Left ventricle myocardium superior (tissue), 1 donor: ENCODE measurements around the gene PCBP1. TPM values are rescaled to one million over a fixed set of nuclear protein-coding genes. Genes with fewer than 3 reads are reported as not detected.
"Not testable (repeated sequence)": the region's sequence is repeated elsewhere in the genome, so short reads cannot be mapped to it uniquely, and the experiment has no call there.

Source experiments
- ATAC-seq: fragments of 200-7000 bp; cut with Tn5 transposase; one replicate; pipeline ENCODE4 v1.9.1; 2020; ENCODE audit warnings: mild to moderate bottlenecking, moderate library complexity
- DNase-seq: peaks from one replicate; pipeline ENCODE4 v3.0.0-alpha.2; 2020
- intact Hi-C: fragments of 100-400 bp; cut with micrococcal nuclease; formaldehyde crosslinking; loops from one replicate; pipeline ENCODE4 v1.11.0; 2022
- total RNA-seq: library from RNA; stranded (reverse); fragmentation: NEBNext Ultra II Directional; extraction: Animal tissue kit (Norgen Biotek cat#: 25700); gene quantifications from one replicate; pipeline ENCODE4 v1.2.1, GENCODE V29; 2021
- donor health status: DM: no; HTN: yes; CAD: no; lungs with severe emphysema.

Gene PCBP1
- total RNA-seq, 1 donor from 2014 or later = 211 TPM

- peak; percentile 56 for DNase-seq
- intact Hi-C loops = no loop called here
- peak; percentile 76 for ATAC-seq
Measured at GRCh38 chr2:70115646-70116442, 28.6 kb downstream of the PCBP1 start.

GRCh38 chr2:70116936-70117552 is 29.8 kb downstream of the PCBP1 start:
- intact Hi-C loops = no loop called here
- DNase-seq = peak; percentile 2
- no peak for ATAC-seq

- ATAC-seq = no peak
- peak; percentile 12 for DNase-seq
- intact Hi-C loops = no loop called here
Measured at GRCh38 chr2:70118798-70119454, 31.6 kb downstream of the PCBP1 start.

- ATAC-seq = no peak
- intact Hi-C loops = no loop called here
- DNase-seq = no peak
Measured at GRCh38 chr2:70121627-70122372, 34.5 kb downstream of the PCBP1 start.

- intact Hi-C loops = no loop called here
Measured at GRCh38 chr2:70122470-70122869, 35.2 kb downstream of the PCBP1 start.

GRCh38 chr2:70123051-70123828 is 36.0 kb downstream of the PCBP1 start:
- DNase-seq (peak; percentile 63), ATAC-seq (peak; percentile 69)
- intact Hi-C loops = no loop called here

More at GRCh38 chr2:70122470-70122869, 35.2 kb downstream of the PCBP1 start:
- ATAC-seq = no peak
- no peak for DNase-seq

GRCh38 chr2:70123829-70124116 is 36.5 kb downstream of the PCBP1 start:
- DNase-seq = no peak
- no peak for ATAC-seq
- intact Hi-C loops = no loop called here

GRCh38 chr2:70124983-70125480 is 37.8 kb downstream of the PCBP1 start:
- DNase-seq (peak; percentile 81), ATAC-seq (peak; percentile 64)
- intact Hi-C loops = no loop called here

- ATAC-seq = no peak
- DNase-seq = no peak
- intact Hi-C loops = no loop called here
Measured at GRCh38 chr2:70125498-70125898, 38.2 kb downstream of the PCBP1 start.

- intact Hi-C loops = no loop called here
- DNase-seq (no peak), ATAC-seq (no peak)
Measured at GRCh38 chr2:70126413-70126812, 39.1 kb downstream of the PCBP1 start.

GRCh38 chr2:70128005-70128404 is 40.7 kb downstream of the PCBP1 start:
- no peak for ATAC-seq
- intact Hi-C loops = no loop called here

GRCh38 chr2:70131344-70132143 is 44.3 kb downstream of the PCBP1 start:
- DNase-seq, ATAC-seq, intact Hi-C loops: not testable (repeated sequence)

More at GRCh38 chr2:70128005-70128404, 40.7 kb downstream of the PCBP1 start:
- no peak for DNase-seq

- peak; percentile 80 for ATAC-seq
- peak; percentile 71 for DNase-seq
- intact Hi-C loops = no loop called here
Measured at GRCh38 chr2:70132244-70133126, 45.2 kb downstream of the PCBP1 start.

GRCh38 chr2:70133127-70133452 is 45.8 kb downstream of the PCBP1 start:
- intact Hi-C loops = no loop called here
- no peak for ATAC-seq
- no peak for DNase-seq

- DNase-seq = no peak
- no peak for ATAC-seq
- intact Hi-C loops = no loop called here
Measured at GRCh38 chr2:70133491-70134322, 46.4 kb downstream of the PCBP1 start.

- intact Hi-C loops, ATAC-seq, DNase-seq: not testable (repeated sequence)
Measured at GRCh38 chr2:70134323-70134983, 47.2 kb downstream of the PCBP1 start.
